HepG2 (cell line): ENCODE data around the gene NUSAP1. TPM values are rescaled to one million over a fixed set of nuclear protein-coding genes. Genes with fewer than 3 reads are reported as not detected.

Experiments used
- polyA plus RNA-seq, 8 experiments: library from polyadenylated mRNA; depleted of rRNA in 3 of 8; stranded (reverse) in 7 of 8; unstranded in 1 of 8; fragments of >200 nt; fragmentation: Illumina TruSeq in 4 of 8; extraction: Trizol in 4 of 8; gene quantifications; 2 replicates each; pipeline versions ENCODE4 v1.2.1 to v1.2.3, GENCODE V29; 2011 to 2016; ENCODE audit warnings: low read depth in 4 of 8, missing spikeins in 1 of 8, mixed read lengths in 1 of 8; ENCODE audit not compliant: insufficient read depth in 1 of 8
- total RNA-seq, 5 experiments: library from RNA; depleted of rRNA; stranded (reverse); fragments of >200 nt; fragmentation: Illumina TruSeq; extraction: Trizol; gene quantifications; 2 replicates each; pipeline ENCODE4 v1.2.3, GENCODE V29; 2016; ENCODE audit warnings: low read depth in 1 of 5

Gene NUSAP1
- total and polyA plus RNA-seq, 2 of the 13 experiments (the other 11 are each of a cell fraction or from before 2014, with no cell fraction given): 59.5 to 106 TPM

Other genes starting within 250 kb of the NUSAP1 start
- gene INO80, start 216.6 kb upstream of the NUSAP1 start, total RNA-seq (2016; rRNA removed; fragmentation: Illumina TruSeq; extraction: Trizol): 14.8 and 18.5 TPM in 2 replicates
- gene INO80, start 216.6 kb upstream of the NUSAP1 start, polyA plus RNA-seq (2011; rRNA removed): 3.6 and 4.9 TPM in 2 replicates
- not detected in 2 replicates for gene EXD1, start 102.1 kb upstream of the NUSAP1 start, total RNA-seq (2016; rRNA removed; fragmentation: Illumina TruSeq; extraction: Trizol)
- gene EXD1, start 102.1 kb upstream of the NUSAP1 start, polyA plus RNA-seq (2011; rRNA removed): not detected in 2 replicates
- gene CHP1, start 101.6 kb upstream of the NUSAP1 start, total RNA-seq (2016; rRNA removed; fragmentation: Illumina TruSeq; extraction: Trizol): 76.4 and 111 TPM in 2 replicates
- gene CHP1, start 101.6 kb upstream of the NUSAP1 start, polyA plus RNA-seq (2011; rRNA removed): 43.4 and 49.6 TPM in 2 replicates
- gene OIP5, start 290 bp upstream of the NUSAP1 start, total RNA-seq (2016; rRNA removed; fragmentation: Illumina TruSeq; extraction: Trizol): 38.0 and 39.1 TPM in 2 replicates
- 5.5 and 10.7 TPM in 2 replicates for gene OIP5, start 290 bp upstream of the NUSAP1 start, polyA plus RNA-seq (2011; rRNA removed)
- gene NDUFAF1, start 69.6 kb downstream of the NUSAP1 start, total RNA-seq (2016; rRNA removed; fragmentation: Illumina TruSeq; extraction: Trizol): 16.9 and 23.1 TPM in 2 replicates
- gene NDUFAF1, start 69.6 kb downstream of the NUSAP1 start, polyA plus RNA-seq (2011; rRNA removed): 5.4 and 7.4 TPM in 2 replicates
- gene RTF1, start 84.2 kb downstream of the NUSAP1 start, total RNA-seq (2016; rRNA removed; fragmentation: Illumina TruSeq; extraction: Trizol): 17.9 and 22.0 TPM in 2 replicates
- gene RTF1, start 84.2 kb downstream of the NUSAP1 start, polyA plus RNA-seq (2011; rRNA removed): 13.6 and 13.9 TPM in 2 replicates
- gene ITPKA, start 161.0 kb downstream of the NUSAP1 start, total RNA-seq (2016; rRNA removed; fragmentation: Illumina TruSeq; extraction: Trizol): 29.7 and 41.3 TPM in 2 replicates
- 13.2 and 16.4 TPM in 2 replicates for gene ITPKA, start 161.0 kb downstream of the NUSAP1 start, polyA plus RNA-seq (2011; rRNA removed)
- not detected in 2 replicates for gene LTK, start 180.9 kb downstream of the NUSAP1 start, total RNA-seq (2016; rRNA removed; fragmentation: Illumina TruSeq; extraction: Trizol)
- 0.01 and 0.05 TPM in 2 replicates for gene LTK, start 180.9 kb downstream of the NUSAP1 start, polyA plus RNA-seq (2011; rRNA removed)
- gene RPAP1, start 211.4 kb downstream of the NUSAP1 start, total RNA-seq (2016; rRNA removed; fragmentation: Illumina TruSeq; extraction: Trizol): 20.6 and 28.1 TPM in 2 replicates
- gene RPAP1, start 211.4 kb downstream of the NUSAP1 start, polyA plus RNA-seq (2011; rRNA removed): 15.1 and 16.2 TPM in 2 replicates
- 12.4 and 24.0 TPM in 2 replicates for gene TYRO3, start 226.3 kb downstream of the NUSAP1 start, total RNA-seq (2016; rRNA removed; fragmentation: Illumina TruSeq; extraction: Trizol)
- 43.6 and 48.0 TPM in 2 replicates for gene TYRO3, start 226.3 kb downstream of the NUSAP1 start, polyA plus RNA-seq (2011; rRNA removed)